ENCODE measurements around the gene CEP95.

DNA sequence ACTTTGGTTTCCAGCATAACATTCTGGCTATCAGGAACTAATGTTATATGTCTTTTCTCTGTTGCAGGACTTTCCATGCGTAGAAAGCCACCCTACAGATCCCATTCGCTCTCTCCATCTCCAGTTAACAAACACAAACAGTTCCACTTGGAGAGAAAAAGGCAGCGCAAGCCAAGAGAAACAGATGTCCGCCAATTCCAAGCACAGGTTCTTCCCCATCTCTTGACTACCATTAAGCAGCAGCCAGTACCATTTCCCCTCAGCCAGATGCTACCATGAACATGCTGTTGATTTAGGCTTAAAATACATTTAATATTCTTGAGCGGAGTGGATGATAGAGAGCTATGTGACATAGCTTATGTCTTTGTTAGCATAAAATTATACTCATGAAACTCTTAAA, 22.4 kb downstream of the CEP95 start:
- TF ChIP-seq POLR2AphosphoS5 (IDR thresholded peaks at IDR 0.05): no peak
- TF ChIP-seq POLR2A (IDR thresholded peaks at IDR 0.05): no peak
